ENCODE data around the gene JAK1. TPM values are rescaled to one million over a fixed set of nuclear protein-coding genes. Genes with fewer than 3 reads are reported as not detected.

JAK1 gene
- total and polyA plus RNA-seq, 9 of the 15 experiments (the other 6 are each of a cell fraction or from before 2014, with no cell fraction given): 9.7 to 44.1 (median 42.5) TPM

DNA sequence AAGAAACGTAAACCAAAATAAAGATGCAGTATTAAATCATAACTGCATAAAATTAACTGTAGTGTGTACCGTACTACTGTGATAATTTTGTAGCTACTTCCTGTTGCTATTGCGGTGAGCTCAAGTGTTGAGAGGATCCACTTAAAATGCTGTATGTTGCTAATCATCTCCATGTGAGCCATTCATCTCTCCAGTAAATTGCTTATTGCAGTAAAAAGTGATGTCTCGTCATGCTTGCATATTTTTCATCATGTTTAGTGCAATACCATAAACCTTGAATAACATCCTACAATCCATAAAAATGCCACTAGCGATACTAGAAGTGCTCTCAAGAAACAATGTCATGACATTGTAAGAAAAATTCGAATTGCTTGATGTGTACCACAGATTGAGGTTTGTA is 155.2 kb downstream of the JAK1 start:
- peak; percentile 42 for FAIRE-seq
- H3K4me1 ChIP-seq (replicated peaks in 1 of 2; ENCODE audit: control insufficient read depth in 2 of 2, insufficient read depth in 2 of 2, low read length in 2 of 2): no peaks in the 10 kb centered on the region
- no peak overlapping the region for H3K27ac ChIP-seq (ENCODE audit: extremely low read depth, low read depth, low read length)
- H3K79me2 ChIP-seq (ENCODE audit: control insufficient read depth, insufficient read depth, low read length): no peaks in the 10 kb centered on the region
- BruUV-seq (replicated peaks): no TSS peak
- no peaks in the 10 kb centered on the region; a peak in 1 of 5 replicates for H3K27me3 ChIP-seq (ENCODE audit: control insufficient read depth in 2 of 2, insufficient read depth in 2 of 2, low read length in 2 of 2)
- intact Hi-C loops (cut with micrococcal nuclease) (no loop called here), in situ Hi-C loops (cut with MboI) (no loop called here)
- no peak for DNase-seq (ENCODE audit: extremely low read depth in 1 of 4, low spot score in 3 of 4)
- TF ChIP-seq CBFA2T2 (conservative IDR thresholded peaks at IDR 0.05): no peak
- TF ChIP-seq KLF1 (tag; IDR thresholded peaks at IDR 0.05): no peak
- no peak for TF ChIP-seq HSF4 (CRISPR knock-in tag; IDR thresholded peaks at IDR 0.05; ENCODE audit: borderline replicate concordance)
- no peak for TF ChIP-seq ZNF253 (CRISPR knock-in tag; conservative IDR thresholded peaks at IDR 0.05)
- TF ChIP-seq SMARCC2 (IDR thresholded peaks at IDR 0.05; ENCODE audit: low read depth): no peak
- TF ChIP-seq, protein P1, sequence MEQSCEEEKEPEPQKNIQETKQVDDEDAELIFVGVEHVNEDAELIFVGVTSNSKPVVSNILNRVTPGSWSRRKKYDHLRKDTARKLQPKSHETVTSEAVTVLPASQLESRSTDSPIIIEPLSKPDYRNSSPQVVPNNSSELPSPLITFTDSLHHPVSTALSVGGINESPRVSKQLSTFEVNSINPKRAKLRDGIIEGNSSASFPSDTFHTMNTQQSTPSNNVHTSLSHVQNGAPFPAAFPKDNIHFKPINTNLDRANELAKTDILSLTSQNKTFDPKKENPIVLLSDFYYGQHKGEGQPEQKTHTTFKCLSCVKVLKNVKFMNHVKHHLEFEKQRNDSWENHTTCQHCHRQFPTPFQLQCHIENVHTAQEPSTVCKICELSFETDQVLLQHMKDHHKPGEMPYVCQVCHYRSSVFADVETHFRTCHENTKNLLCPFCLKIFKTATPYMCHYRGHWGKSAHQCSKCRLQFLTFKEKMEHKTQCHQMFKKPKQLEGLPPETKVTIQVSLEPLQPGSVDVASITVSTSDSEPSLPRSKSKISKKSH (CRISPR knock-in tag; IDR thresholded peaks at IDR 0.05): no peak
- TF ChIP-seq MTF1 (CRISPR knock-in tag; IDR thresholded peaks at IDR 0.05; ENCODE audit: borderline replicate concordance): no peak
- no peak for TF ChIP-seq SIX5 (IDR thresholded peaks at IDR 0.05; ENCODE audit: borderline replicate concordance in 1 of 2, insufficient read depth in 1 of 2, low read depth in 1 of 2, low read length in 2 of 2)
- TF ChIP-seq ZNF3 (CRISPR knock-in tag; IDR thresholded peaks at IDR 0.05): no peak
- no peak for TF ChIP-seq GTF2F1 (IDR thresholded peaks at IDR 0.05; ENCODE audit: low read depth, low read length)
- TF ChIP-seq FOXP4 (CRISPR knock-in tag; IDR thresholded peaks at IDR 0.05; ENCODE audit: borderline replicate concordance): no peak
- TF ChIP-seq ZNF589 (CRISPR knock-in tag; IDR thresholded peaks at IDR 0.05; ENCODE audit: low read depth): no peak
- no peak for TF ChIP-seq NR2C1 (IDR thresholded peaks at IDR 0.05)
- no peak for TF ChIP-seq NR2C1 (tag; IDR thresholded peaks at IDR 0.05)
- TF ChIP-seq ZFPM2 (CRISPR knock-in tag; IDR thresholded peaks at IDR 0.05): no peak
- TF ChIP-seq, protein P2, sequence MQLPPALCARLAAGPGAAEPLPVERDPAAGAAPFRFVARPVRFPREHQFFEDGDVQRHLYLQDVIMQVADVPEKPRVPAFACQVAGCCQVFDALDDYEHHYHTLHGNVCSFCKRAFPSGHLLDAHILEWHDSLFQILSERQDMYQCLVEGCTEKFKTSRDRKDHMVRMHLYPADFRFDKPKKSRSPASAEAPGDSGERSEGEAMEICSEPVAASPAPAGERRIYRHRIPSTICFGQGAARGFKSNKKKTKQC (CRISPR knock-in tag; IDR thresholded peaks at IDR 0.05): no peak
- no peak for TF ChIP-seq PTBP1 (IDR thresholded peaks at IDR 0.05; ENCODE audit: low read depth, low read length)
- H3K9me3 ChIP-seq (replicated peaks; ENCODE audit: control insufficient read depth, insufficient read depth, low read depth, low read length): no peaks in the 10 kb centered on the region
- H3K36me3 ChIP-seq (ENCODE audit: control insufficient read depth, insufficient read depth, low read length): no peaks in the 10 kb centered on the region
- H4K20me1 ChIP-seq (replicated peaks; ENCODE audit: control insufficient read depth, insufficient read depth, low read length): no peaks in the 10 kb centered on the region
- H3K4me2 ChIP-seq (ENCODE audit: insufficient read depth, low read length): no peak overlapping the region
- H3K9ac ChIP-seq (ENCODE audit: insufficient read depth in 1 of 2, low read depth in 2 of 2, low read length in 2 of 2): no peak overlapping the region
- ChIA-PET CTCF (ENCODE audit: low intra/inter-chr PET ratio) (no interaction called here), POLR2A (no interaction called here)
- H3K9me1 ChIP-seq (ENCODE audit: control insufficient read depth, insufficient read depth, low read length): no peaks in the 10 kb centered on the region
- no peak overlapping the region for H2AFZ ChIP-seq (ENCODE audit: low read depth, low read length)
- H3K4me3 ChIP-seq: no peak overlapping the region
- 26% methylated on average over 6 of the region's 6 CpGs for WGBS (ENCODE audit: insufficient coverage, low coverage, missing lambda C conversion rate)
- no peak for ATAC-seq

Data from K562 (cell line).